HG02884 (cell line): ENCODE data around the gene TLE5.
"Not testable (repeated sequence)": the region's sequence is repeated elsewhere in the genome, so short reads cannot be mapped to it uniquely, and the experiment has no call there.

Experiments
- ATAC-seq: cut with Tn5 transposase; IDR thresholded peaks from one replicate; pipeline ENCODE4 v1.9.1; 2021; ENCODE audit warnings: mild to moderate bottlenecking, moderate library complexity; ENCODE audit not compliant: unreplicated experiment

TLE5 gene

GRCh38 chr19:3061182-3062161 is 823 bp downstream of the TLE5 start:
- no peak for ATAC-seq

GRCh38 chr19:3060857-3061181 is 1.5 kb downstream of the TLE5 start:
- ATAC-seq = no peak

GRCh38 chr19:3059653-3060052 is 2.6 kb downstream of the TLE5 start:
- ATAC-seq = no peak

DNA sequence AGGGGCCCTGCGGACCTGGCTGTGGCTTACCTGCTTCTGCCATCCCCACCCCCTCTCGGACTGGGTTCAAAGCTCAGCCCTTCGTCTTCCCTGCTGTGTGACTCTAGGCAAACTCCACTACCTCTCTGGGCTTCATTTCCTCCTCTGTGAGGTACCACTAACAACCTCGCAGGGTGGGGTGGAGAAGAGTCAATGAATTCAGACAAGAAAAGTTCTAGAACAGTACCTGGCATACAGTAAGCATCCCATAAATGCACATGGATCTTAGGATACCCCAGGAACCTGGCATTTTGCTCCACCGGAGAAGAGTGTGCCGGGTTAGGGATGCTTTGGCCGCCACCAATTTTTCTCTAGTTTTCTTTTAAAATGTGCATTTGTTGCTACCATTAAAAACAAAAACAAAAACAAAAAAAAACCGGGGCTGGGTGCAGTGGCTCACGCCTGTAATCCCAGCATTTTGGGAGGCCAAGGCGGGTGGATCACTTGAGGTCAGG is 3.4 kb downstream of the TLE5 start:
- ATAC-seq = no peak

- ATAC-seq = no peak
These were observed 4.1 kb downstream of the TLE5 start for GRCh38 chr19:3058009-3058820.

GRCh38 chr19:3057275-3057714 is 5.0 kb downstream of the TLE5 start:
- ATAC-seq = no peak

DNA sequence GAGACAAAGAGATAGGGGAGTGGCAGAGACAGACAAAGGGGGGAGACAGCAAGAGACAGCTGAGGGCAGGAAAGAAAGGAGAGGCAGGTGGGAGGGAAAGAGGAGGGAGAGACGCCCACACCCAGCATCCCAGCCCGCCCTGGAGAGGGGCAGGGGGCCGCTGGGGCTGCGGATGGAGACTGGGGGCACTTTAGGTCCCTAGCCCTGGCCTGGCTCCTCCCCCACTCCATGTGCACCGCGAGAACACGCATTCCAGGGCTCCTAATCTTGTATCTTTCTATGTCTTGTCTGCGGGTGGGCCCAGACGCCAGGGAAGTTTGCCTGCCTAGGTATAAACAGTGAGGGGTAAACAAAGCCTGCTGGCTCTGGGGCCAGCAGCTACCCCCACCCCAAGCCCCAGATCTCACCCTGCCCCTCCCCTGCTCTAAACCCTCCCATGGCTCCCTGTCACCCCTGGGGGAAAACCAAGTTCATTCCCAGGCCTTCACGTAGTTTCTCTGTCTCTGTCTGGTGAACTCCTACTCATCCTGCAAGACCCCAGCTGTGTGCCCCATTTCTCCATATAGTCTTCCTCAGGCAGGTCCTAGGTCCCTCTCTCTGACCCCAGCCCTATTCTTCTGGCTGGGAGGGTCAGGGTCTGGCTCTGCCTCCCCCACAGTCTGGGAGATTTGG is 5.7 kb downstream of the TLE5 start:
- ATAC-seq = no peak

GRCh38 chr19:3055741-3056416 is 6.4 kb downstream of the TLE5 start:
- no peak for ATAC-seq

DNA sequence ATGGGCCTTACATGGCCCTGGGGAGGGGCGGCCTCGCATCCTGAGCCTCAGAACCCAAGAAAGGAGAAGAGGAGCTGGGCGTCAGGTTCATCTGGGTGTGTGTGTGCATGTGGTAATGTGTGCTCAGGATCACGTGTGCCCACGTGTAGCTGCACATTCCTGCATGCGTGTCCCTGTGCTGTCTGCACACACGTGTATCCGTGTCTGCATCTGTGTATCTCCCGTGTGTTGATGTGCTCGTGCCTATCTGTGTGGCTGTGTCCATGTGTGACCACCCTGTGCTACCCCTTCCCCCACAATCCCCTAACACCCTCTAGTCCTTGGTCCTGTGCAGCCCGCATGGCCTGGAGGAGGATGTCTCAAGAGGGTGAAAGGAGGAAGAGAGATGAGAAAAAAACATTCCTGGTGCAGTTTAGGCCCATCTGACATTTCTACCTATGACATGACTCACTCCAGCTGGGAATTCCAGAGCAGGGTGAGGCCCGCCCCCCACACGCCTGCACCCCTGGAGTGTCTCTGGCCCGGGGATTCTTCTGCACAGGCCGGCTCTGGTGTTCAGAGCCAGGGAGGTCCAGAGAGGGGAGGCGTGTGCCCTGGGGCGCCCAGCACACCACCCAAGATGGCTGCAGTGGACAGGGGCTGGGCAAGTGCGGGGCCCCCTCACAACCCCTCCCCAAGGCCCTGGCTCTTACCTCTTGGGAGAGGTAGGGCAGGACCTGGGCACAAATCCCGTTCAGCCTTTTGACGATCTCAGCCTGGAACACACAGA is 7.1 kb downstream of the TLE5 start:
- ATAC-seq = no peak

GRCh38 chr19:3054265-3054971 is 7.9 kb downstream of the TLE5 start:
- no peak for ATAC-seq

DNA sequence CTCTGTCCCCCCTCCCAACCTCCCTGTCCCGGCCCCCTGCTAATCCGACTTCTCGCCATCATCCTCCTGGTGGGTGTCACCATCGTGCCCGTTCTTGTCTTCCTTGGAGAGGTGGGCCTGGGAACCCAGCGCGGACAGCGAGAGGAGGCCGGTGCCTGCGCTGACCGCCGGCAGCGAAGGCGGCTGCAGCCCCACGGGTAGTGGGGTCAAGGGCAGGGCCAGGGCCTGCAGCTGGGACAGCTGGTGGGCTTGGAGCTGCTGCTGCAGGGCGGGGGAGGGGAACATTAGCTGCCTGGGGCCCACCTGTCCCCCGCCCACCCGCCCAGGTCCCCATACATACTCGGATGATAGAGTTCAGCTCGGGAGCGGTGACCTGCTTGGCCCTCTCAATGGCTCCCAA is 8.5 kb downstream of the TLE5 start:
- ATAC-seq = no peak

GRCh38 chr19:3053218-3053621 is 9.1 kb downstream of the TLE5 start:
- ATAC-seq = no peak

GRCh38 chr19:3050016-3050415 is 12.3 kb downstream of the TLE5 start:
- not testable (repeated sequence) for ATAC-seq

DNA sequence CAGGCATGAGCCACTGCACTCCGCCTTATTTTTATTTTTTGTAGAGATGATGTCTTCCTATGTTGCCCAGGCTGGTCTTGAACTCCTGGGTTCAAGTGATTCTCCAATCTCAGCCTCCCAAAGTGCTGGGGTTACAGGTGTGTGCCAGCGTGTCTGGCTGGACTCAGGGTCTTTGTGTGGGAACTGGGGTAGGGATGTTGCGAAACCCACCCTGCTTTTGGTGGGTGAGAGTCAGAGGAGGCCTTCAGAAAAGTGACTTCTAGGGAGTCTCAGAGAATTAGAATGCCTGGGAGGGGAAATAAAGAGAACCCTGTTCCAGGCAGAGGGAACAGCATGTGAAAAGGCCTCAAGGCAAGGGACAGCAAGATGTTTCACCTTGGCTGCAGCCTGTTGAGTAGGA is 13.2 kb downstream of the TLE5 start:
- ATAC-seq = no peak

- ATAC-seq = no peak
These were observed 14.1 kb downstream of the TLE5 start for GRCh38 chr19:3048190-3048533.

DNA sequence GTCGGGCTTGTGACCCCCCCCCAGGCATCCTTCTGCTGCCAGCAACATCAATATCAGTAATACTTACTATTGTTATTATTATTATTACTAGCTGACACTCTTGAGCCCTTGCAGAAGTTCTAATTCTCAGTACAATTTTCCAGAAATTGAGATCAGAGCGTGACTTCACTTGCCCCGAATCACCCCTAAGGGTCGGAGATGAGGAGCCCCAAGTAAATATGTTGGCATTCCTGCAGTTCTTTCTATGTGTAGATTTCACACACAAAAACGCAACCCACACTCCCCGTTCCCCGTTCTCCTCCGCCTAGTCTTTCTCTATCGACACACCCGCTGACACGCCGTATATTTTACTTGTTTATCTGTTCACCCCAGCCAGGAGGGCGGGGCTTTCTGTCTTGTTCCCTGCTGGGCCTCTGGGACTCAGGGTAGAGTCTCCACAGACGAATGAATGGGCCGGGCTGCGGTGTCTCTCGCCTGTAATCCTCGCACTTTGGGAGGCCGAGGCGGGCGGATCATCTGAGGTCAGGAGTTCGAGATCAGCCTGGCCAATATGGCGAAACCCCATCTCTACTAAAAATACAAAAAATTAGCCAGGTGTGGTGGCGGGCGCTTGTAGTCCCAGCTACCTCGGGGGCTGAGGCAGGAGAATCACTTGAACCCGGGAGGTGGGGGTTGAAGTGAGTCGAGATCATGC is 14.7 kb downstream of the TLE5 start:
- ATAC-seq = no peak

- ATAC-seq = no peak
These were observed 15.4 kb downstream of the TLE5 start for GRCh38 chr19:3046698-3047495.
